22Rv1 (cell line): ENCODE results near the gene TMEM94.

Source experiments
- CTCF ChIP-seq: fragments of 450-650 bp; IDR thresholded peaks from 2 replicates; pipeline ENCODE4 v1.5.1; 2017; ENCODE audit warnings: mild to moderate bottlenecking
- ZFX ChIP-seq: fragments of 450-650 bp; IDR thresholded peaks from 2 replicates; pipeline ENCODE4 v1.6.1; 2017; ENCODE audit warnings: antibody characterized with exemption, borderline replicate concordance

GRCh38 chr17:75539967-75540729, 83.7 kb downstream of the TMEM94 start:
- TF ChIP-seq CTCF = no peak
- TF ChIP-seq ZFX = no peak
